GM21576 (cell line): ENCODE data around the gene UBE2J2.

Experiments used
- ATAC-seq: cut with Tn5 transposase; IDR thresholded peaks from one replicate; pipeline ENCODE4 v1.9.1; 2021; ENCODE audit warnings: mild to moderate bottlenecking, moderate library complexity; ENCODE audit not compliant: unreplicated experiment

Gene UBE2J2

GRCh38 chr1:1230656-1231399 is 42.8 kb downstream of the UBE2J2 start:
- ATAC-seq, result no peak

DNA sequence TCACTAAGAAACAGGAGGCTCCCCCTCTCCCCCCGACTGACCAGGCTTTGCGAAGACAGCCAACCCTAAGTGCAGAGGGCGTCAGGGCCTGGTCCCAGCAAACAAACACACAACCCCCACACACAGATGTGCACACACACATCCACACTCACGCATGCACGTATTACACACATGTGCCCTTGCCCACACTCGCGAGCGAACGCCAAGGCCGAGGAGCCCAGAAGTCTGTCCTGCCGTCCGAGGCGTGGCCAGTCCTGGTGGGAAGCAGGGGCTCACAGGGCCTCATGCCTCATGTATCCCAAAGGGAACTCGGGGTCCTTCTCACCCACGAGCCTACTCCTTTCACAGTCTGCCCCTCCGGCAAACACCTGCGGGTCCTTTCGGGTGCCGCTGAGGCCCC is 43.9 kb downstream of the UBE2J2 start:
- no peak for ATAC-seq

DNA sequence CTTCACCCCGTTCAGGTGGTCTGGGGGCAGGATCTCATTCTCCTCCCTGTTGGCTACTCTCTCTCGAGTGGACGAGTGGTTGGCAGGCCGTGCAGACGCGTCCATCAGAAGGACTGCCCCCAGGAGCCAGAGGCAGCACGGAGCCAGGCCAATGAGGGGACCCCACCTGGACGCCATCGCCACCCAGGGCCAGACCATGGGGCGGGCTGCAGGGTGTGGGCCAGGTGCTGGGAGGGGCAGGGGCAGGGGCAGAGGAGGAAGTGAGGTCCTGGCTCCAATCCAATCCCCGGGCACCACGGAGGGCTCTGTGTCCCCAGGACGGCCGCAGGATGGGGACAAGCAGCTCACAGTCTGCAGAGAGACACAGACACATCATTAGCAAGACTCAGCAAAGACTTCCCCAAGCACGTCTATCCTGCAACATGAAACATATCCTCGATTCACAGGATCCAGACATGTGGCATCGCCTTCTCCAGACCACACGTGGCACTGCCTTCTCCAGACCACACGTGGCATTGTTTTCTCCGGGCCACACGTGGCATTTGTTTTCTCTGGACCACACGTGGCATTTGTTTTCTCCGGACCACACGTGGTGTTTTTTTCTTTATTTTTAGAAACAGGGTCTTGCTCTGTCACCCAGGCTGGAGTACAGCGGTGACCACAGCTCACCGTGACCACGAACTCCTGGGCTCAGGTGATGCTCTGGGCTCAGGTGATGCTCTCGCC is 44.9 kb downstream of the UBE2J2 start:
- ATAC-seq, result no peak

DNA sequence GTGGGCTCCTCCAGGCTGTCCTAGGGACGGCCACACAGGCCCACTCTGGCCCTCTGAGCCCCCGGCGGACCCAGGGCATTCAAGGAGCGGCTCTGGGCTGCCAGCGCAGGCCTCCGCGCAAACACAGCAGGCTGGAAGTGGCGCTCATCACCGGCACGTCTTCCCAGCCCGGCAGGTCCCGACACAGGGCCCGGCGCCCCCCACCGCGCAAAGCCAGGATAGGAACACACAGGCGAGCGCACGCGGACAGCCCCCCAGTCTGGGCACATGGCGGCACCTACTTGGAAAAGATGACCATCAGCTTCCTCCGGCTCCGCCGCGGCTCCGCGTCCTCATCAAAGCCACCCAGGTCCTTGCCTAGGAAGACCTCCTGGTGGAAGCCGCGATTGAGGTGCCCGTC is 45.5 kb downstream of the UBE2J2 start:
- ATAC-seq, result no peak

DNA sequence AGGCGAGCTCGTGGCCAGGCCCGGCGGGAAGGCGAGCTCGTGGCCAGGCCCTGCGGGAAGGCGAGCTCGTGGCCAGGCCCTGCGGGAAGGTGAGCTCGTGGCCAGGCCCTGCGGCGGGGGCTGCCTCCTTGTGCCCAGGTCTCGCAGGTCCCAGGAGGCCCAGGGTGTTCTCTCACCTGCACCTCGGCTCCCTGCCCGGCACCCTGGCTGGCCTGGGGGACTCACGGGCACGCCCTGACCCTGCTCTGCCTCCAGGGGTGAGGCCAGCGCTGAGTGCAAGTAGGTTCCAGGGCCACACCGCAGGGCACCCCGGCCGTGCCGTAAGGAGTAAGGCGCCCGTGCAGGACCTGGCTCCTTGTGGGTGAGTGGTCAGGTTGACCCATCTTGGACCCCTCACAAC is 46.3 kb downstream of the UBE2J2 start:
- no peak for ATAC-seq

DNA sequence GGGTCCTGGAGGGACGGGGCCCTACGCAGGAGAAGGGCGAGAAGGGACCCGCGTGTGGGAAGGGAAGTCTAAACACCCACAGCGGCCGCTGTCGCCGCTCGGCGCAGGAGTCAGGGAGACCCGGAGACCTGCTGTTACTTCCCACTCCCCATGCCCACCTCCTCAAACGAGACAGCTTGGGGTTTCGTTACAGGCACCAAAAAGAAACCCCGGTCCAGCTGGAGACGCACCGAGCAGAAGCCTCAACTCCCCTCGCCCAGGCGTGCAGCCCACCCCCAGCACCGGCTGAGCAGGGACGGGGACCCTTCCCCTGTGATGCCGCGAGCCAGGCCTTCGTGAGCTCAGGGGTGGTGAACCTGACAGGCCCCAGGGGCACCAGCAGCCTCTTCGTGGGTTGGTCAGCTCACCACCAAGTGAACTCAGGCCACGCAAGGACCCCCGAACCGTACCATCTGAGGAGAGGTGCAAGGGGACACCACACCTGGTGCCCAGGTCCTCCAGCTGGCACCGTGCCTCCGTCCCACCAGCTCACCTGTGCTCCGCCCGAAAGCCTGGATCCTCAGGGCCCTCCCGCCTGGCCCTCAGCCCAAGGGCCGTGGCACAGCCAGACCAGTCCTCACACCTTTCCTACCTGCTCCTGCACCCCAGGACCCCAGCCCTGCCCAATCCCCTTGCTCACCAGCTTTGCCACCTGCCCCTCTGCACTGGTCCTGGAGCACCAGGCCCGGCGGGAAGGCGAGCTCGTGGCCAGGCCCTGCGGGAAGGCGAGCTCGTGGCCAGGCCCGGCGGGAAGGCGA is 46.9 kb downstream of the UBE2J2 start:
- ATAC-seq, result no peak

GRCh38 chr1:1225913-1226312 is 47.7 kb downstream of the UBE2J2 start:
- ATAC-seq, result no peak

DNA sequence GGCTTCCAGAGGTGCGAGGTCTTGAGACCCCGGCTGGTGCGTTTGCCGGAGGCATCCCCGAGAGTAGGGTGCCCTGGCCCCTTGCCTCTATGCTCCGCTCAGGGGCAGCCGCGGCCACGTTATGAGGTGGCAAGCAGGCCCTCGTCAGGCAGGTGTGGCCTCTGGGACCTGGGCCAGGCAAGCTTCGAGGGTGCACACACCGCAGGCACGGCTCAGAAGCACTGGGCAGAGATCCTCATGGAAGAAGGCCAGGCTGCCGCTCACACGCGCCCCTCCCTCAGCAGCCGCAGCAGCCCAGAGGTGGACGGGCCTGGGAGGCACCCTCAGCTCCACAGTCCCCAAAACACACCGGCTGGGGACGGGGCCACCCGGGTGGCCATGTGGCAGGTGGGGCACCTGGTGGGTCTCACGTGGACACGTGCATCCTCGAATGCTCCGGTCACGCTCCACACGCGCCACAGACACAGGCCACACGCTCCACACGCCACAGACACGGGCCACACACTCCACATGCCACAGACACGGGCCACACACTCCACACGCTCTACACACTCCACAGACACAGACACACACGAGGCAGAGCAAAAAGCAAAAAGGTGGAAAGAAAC is 48.3 kb downstream of the UBE2J2 start:
- no peak for ATAC-seq

GRCh38 chr1:1223891-1224290 is 49.8 kb downstream of the UBE2J2 start:
- ATAC-seq, result no peak

- ATAC-seq, result no peak
Measured at GRCh38 chr1:1223321-1223720, 50.3 kb downstream of the UBE2J2 start.

DNA sequence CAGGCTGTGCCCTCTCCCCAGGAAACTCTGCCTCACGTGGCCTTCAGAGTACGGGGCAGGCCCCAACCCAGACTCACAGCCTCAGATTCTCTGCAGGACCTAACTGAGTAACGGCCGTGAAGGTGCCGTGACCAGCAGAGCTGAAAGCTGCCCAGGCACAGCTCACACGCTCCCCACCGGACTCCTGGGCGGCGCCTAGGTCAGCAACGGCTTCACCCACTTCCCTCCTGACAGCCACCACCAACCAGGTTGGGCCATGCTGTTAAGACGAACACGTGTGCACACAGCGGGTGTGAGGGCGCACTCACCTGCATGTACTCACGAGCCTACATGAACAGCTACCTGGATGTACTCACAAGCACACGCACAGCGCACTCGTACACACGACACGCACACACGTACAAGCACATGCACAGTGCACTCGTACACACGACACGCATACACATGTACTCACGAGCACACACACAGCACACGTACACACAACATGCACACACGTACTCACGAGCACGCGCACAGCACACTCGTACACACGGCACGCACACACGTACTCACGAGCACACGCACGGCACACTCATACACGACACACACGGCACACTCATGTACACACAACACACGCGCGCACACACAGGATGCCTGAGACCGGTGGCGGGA is 51.0 kb downstream of the UBE2J2 start:
- ATAC-seq, result no peak

GRCh38 chr1:1221887-1222574 is 51.6 kb downstream of the UBE2J2 start:
- no peak for ATAC-seq

DNA sequence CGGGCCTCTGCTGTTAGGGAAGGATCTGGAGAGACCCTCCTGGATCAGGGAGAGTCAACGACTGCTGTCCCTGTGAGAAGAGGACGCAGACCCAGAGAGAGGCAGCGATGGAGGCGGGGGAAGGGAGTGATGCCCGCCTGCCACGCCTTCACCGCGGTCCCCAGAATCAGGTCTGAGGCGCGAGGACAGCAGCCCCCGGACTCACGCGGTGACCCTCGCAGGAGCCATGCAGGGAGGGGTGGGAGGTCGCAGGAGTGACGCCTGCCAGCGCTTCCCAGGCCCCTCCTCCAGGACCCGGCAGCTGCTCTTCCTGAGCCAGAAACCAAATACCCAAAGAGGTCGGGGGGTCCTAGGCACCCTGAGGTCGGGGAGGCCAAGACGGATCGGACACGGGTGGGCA is 53.5 kb downstream of the UBE2J2 start:
- ATAC-seq, result no peak

- no peak for ATAC-seq
Measured at GRCh38 chr1:1219341-1219740, 54.3 kb downstream of the UBE2J2 start.

DNA sequence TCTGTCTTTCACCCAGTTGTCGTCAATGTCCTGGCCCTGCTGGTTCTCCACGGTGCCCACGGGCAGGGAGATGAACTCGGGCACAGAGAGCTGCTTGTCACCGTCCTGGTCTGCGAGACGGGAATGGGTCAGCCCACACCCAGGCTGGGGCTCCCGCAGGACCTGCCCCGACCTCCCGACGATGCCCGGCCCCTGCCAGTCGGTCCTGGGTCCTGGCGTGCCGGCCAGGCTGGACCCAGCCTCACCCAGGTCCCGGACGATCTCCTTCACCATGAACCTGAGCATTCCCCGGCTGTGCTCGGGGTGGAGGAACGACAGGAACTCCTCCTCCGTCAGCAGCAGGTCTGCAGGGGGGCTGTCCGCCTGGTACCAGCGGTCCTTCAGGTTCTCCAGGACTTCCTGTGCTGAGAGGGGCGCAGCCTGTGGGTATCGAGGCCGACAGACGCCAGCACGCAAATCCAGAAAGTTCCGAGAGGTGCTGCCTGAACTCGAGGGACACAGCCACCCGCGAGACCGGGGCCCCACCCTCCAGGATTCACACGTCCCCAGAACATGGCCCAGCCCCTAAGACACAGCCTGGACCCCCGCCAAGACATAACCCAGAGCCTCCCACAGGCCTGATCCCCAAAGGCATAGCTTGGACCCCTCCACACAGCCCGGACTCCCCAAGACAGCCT is 55.0 kb downstream of the UBE2J2 start:
- no peak for ATAC-seq

GRCh38 chr1:1217621-1218523 is 55.8 kb downstream of the UBE2J2 start:
- no peak for ATAC-seq

- ATAC-seq, result no peak
Measured at GRCh38 chr1:1216770-1217620, 56.7 kb downstream of the UBE2J2 start.
